ENCODE results near the gene CAMK1D. TPM values are rescaled to one million over a fixed set of nuclear protein-coding genes. Genes with fewer than 3 reads are reported as not detected.

CAMK1D gene
- total RNA-seq, 4 donors from 2014 or later = 5.6 to 23.9 (median 7.4) TPM

DNA sequence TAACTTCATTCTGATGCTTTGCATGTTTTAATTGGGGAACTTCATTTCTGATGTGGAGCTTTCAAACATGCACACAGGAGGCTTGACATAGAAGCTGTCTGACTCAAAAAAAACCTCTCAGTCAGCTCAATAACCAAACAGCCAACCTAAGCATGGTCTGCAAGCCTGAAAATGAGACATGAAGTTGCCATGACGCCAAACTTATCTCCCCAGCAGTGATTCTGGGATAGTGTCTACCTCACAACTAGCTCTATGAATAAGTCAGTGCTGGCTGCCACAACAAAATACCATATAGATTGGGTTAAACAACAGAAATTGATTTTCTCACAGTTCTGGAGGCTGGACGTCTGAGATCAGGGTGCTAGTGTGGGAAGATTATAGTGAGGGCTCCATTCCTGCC lies 408.0 kb downstream of the CAMK1D start:
- Histone ChIP-seq H3K27ac (no peak overlapping the region), H3K4me1 (no peaks in the 10 kb centered on the region), H3K36me3 (no peaks in the 10 kb centered on the region), H3K9me3 (no peaks in the 10 kb centered on the region), H3K4me3 (no peak overlapping the region), H3K27me3 (no peaks in the 10 kb centered on the region)
- no peak for TF ChIP-seq POLR2A (IDR thresholded peaks at IDR 0.05)
- TF ChIP-seq, protein P1, sequence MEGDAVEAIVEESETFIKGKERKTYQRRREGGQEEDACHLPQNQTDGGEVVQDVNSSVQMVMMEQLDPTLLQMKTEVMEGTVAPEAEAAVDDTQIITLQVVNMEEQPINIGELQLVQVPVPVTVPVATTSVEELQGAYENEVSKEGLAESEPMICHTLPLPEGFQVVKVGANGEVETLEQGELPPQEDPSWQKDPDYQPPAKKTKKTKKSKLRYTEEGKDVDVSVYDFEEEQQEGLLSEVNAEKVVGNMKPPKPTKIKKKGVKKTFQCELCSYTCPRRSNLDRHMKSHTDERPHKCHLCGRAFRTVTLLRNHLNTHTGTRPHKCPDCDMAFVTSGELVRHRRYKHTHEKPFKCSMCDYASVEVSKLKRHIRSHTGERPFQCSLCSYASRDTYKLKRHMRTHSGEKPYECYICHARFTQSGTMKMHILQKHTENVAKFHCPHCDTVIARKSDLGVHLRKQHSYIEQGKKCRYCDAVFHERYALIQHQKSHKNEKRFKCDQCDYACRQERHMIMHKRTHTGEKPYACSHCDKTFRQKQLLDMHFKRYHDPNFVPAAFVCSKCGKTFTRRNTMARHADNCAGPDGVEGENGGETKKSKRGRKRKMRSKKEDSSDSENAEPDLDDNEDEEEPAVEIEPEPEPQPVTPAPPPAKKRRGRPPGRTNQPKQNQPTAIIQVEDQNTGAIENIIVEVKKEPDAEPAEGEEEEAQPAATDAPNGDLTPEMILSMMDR (IDR thresholded peaks at IDR 0.05) = no peak
- no peak for DNase-seq

DNA sequence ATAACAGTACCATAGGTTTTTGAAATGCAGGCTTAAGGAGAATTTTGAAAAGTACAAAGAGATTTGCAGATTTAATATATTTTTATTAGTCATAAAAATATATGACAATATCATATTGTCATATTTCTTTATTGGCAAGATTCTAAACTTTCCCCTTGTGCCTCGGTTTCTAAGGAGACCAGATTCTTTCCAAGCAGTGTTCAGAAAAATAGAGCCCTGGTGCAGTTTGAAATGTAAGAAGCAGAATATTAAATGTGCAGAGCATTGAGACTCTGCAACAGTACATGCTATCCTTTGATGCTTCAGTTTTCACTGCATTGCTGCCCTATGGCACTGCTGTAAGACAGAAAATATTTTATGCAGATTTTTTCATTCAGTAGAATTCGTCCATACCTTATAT lies 408.9 kb downstream of the CAMK1D start:
- no peak for DNase-seq
- H3K27ac ChIP-seq = no peak overlapping the region
- no peak overlapping the region for H3K4me3 ChIP-seq
- H3K36me3 ChIP-seq = no peaks in the 10 kb centered on the region
- no peaks in the 10 kb centered on the region for H3K9me3 ChIP-seq
- no peaks in the 10 kb centered on the region for H3K4me1 ChIP-seq
- no peaks in the 10 kb centered on the region for H3K27me3 ChIP-seq
- no peak for TF ChIP-seq POLR2A (IDR thresholded peaks at IDR 0.05)

DNA sequence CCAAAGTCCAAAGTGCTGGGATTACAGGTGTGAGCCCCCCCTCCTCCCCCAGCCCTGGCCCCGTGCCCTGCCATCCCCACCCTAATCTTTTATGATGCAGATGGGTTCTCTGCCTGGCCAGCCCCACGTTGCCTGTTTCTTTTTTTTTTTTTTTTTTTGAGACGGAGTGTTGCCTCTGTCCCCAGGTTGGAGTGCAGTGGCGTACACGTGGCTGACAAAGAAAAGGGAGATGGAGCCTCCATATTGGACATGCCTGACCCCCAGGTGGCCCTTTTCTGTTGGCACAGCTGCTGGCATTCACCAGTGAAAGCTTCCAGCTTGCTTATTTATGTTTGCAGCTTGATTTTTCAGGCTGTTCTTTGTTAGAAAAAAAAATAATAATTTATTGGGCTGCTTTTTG lies 416.9 kb downstream of the CAMK1D start:
- DNase-seq = no peak

DNA sequence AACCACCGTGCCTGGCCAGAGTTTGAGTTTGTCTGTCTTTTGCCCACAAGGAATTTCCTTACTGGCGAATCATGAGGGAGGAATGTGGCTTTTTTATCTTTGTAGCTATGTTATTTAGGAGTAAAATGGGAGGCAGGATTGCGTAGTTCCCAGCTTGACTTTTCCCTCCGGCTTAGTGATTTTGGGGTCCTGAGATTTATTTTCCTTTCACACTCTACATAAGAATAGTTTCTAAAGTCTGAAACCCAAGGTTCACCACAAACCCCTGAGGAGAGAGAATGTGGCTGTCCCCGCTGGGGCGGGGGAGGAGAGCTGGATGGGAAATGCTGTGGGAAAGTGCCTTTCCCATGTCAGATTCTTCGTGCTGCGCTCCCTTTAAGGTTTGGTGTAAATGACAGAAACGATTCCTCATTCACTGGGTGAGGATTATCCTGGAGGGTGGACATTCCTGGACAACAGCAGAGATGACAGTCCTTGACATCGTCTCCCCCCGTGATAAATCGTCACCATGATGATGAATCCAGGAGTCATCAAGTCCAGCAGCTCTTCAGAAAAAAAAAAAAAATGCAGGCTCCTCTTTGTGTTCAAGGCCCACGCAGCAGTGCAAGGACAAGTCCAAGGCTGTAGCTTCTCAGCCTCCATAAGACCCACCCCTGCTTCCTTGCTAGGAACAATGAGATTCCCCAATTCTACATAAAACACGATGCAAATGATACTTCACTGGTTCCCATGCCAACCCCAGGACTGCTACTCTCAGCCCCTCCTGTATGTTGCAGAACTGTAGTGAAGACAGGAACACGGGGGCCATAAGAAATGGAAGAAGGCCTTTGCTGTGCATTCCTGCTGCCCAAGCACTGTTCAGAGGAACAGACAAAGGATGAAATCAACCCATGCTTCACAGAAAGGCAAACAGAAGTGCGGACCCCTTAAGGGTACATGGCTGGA lies 419.1 kb downstream of the CAMK1D start:
- TF ChIP-seq, protein P1 (IDR thresholded peaks at IDR 0.05) = no peak
- no peak for TF ChIP-seq POLR2A (IDR thresholded peaks at IDR 0.05)

More for the DNA sequence above, 416.9 kb downstream of the CAMK1D start:
- no peak for TF ChIP-seq POLR2A (IDR thresholded peaks at IDR 0.05)
- TF ChIP-seq, protein P1 (IDR thresholded peaks at IDR 0.05) = no peak
- no peaks in the 10 kb centered on the region for H3K36me3 ChIP-seq
- H3K27ac ChIP-seq = no peak overlapping the region
- H3K4me3 ChIP-seq = no peak overlapping the region
- no peaks in the 10 kb centered on the region for H3K27me3 ChIP-seq
- H3K9me3 ChIP-seq = no peaks in the 10 kb centered on the region
- H3K4me1 ChIP-seq = no peaks in the 10 kb centered on the region

DNA sequence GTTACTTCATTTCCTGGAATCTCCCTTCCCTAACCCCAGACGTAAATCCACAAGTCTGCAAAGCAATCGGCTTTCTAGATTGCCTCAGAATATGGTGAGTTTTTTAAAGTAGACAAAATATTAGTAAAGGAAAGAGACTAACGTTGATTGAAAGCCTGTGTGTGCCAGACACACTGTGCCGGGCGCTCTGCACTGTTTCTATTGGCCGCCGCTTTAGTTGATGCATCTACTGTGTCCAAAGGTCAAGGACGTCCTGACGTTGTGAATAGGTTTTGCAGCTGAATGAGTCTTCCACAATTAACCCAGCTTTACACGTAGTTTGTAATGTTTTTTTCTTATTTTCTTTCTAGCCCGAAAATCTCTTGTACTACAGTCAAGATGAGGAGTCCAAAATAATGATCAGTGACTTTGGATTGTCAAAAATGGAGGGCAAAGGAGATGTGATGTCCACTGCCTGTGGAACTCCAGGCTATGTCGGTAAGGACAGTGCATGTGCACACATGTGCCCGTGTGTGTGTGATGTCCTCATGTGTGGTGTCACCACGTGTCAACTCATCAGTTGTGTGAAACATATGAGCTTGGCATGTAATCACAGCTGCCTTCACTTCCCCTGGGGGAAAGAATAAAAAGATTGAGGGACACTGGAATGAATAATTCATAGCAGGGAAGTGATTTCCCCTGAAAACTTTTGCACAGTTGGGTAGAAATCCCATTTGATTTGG lies 420.1 kb downstream of the CAMK1D start:
- H3K27me3 ChIP-seq = no peaks in the 10 kb centered on the region
- H3K4me1 ChIP-seq = no peaks in the 10 kb centered on the region
- TF ChIP-seq POLR2A (IDR thresholded peaks at IDR 0.05) = no peak
- TF ChIP-seq, protein P1 (IDR thresholded peaks at IDR 0.05) = no peak
- no peak overlapping the region for H3K4me3 ChIP-seq
- H3K27ac ChIP-seq = no peak overlapping the region
- no peaks in the 10 kb centered on the region for H3K9me3 ChIP-seq
- no peaks in the 10 kb centered on the region for H3K36me3 ChIP-seq
- no peak for DNase-seq

More for the DNA sequence above, 419.1 kb downstream of the CAMK1D start:
- H3K27me3 ChIP-seq = no peaks in the 10 kb centered on the region
- H3K4me3 ChIP-seq = no peak overlapping the region
- H3K36me3 ChIP-seq = no peaks in the 10 kb centered on the region
- H3K4me1 ChIP-seq = no peaks in the 10 kb centered on the region
- no peak overlapping the region for H3K27ac ChIP-seq
- H3K9me3 ChIP-seq = no peaks in the 10 kb centered on the region
- DNase-seq = no peak
